ENCODE measurements around the gene SH3PXD2B.

SH3PXD2B gene

DNA sequence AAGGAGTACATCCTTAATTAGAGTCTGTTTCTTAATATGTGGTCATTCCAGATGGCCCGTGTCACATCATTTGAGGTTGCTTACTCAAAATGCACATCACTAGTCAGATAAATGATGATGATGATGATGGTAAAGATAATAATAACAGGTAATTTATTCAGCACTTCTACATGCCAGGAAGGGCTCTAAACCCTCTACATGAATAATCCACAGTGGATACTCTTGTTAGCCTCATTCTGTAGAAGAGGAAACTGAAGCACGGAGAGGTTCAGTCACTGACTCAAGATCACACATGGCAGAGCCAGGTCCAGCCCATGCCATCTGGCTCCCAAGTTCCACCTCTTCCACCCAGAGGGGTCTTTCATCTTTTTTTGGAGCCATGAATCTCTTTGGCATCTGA, 11.7 kb downstream of the SH3PXD2B start:
- DNase-seq (ENCODE audit: insufficient read length, low spot score) (no peak), FAIRE-seq (no peak)
- TF ChIP-seq, protein P1, sequence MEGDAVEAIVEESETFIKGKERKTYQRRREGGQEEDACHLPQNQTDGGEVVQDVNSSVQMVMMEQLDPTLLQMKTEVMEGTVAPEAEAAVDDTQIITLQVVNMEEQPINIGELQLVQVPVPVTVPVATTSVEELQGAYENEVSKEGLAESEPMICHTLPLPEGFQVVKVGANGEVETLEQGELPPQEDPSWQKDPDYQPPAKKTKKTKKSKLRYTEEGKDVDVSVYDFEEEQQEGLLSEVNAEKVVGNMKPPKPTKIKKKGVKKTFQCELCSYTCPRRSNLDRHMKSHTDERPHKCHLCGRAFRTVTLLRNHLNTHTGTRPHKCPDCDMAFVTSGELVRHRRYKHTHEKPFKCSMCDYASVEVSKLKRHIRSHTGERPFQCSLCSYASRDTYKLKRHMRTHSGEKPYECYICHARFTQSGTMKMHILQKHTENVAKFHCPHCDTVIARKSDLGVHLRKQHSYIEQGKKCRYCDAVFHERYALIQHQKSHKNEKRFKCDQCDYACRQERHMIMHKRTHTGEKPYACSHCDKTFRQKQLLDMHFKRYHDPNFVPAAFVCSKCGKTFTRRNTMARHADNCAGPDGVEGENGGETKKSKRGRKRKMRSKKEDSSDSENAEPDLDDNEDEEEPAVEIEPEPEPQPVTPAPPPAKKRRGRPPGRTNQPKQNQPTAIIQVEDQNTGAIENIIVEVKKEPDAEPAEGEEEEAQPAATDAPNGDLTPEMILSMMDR (IDR thresholded peaks at IDR 0.05; ENCODE audit: insufficient read depth, missing control alignments): no peak

DNA sequence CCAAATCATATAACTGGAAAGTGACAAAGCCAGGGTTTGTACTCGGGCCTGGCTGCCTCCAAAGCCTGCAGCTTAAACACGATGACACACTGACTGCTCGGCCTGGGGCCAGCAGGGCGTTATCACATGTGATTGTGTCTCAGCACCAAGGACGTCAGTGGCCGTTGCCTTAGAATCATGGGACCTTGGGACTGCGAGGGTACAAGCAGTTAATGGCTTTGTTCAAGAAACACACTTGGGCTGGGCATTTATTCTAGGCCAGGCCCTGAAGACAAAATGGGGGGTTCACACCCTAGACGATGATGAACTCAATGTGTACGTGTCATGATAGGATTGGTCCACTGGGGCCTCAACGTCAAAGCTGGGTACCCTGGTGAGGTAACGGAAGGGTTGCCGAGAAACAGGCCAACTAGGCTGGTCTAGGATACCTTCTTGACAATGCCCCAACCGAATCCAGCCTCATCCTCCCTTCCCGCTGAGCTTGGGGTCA, 13.0 kb downstream of the SH3PXD2B start:
- DNase-seq (ENCODE audit: insufficient read length, low spot score): no peak
- TF ChIP-seq, protein P1 (IDR thresholded peaks at IDR 0.05; ENCODE audit: insufficient read depth, missing control alignments): no peak
- FAIRE-seq: no peak

DNA sequence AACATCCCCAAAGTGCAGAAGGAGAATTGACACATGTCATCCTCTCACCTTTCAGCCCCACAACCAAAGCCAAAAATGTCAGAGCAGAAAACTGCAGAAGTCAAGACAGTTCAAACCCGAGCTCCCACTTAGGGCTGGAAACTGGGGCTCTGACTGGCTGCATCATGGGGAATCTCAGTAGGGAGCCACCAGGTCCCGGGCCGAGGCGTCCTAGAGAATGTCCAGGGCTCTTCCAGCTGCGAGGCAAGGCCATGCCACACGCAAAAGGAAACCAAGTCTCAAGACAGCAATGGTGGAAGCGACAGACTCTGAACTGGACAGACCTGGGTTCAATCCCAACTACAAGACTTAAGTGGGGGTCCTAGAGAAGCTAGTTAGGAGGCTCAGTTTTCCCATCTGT, 13.8 kb downstream of the SH3PXD2B start:
- FAIRE-seq (no peak), DNase-seq (ENCODE audit: insufficient read length, low spot score) (no peak)
- TF ChIP-seq, protein P1 (IDR thresholded peaks at IDR 0.05; ENCODE audit: insufficient read depth, missing control alignments): no peak

DNA sequence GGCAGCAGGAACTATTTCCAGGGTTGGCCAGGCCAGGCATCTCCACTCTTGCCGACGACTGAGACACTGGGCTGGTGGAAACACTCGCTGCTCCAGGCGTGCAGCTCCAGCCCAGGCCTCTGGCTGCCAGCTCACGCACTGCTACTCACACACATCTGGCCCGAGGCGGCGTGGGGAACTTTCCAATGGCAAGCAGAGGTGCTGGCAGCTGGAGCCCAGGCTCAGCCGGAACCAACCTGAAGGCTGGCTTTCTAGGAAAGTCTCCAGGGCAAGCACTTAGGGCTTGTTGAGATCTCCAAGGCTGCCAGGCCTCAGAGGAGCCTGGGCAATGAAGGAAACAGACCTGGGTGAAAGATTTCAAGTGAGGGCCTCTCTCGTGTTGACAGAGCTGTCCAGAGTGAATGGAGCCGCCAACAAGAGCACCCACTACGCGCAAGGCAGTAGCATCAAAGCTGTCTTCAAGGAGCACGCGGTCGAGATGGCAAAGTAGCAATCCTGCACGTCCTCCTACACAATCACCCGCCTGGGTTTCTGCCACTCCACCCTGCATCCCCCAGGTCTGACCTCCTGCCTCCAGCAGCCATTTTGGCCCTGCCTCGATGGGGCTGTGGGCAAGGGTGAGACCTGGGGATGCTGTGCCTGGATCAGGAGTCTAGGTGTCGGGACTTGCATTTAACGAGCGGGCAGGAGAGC, 14.4 kb downstream of the SH3PXD2B start:
- TF ChIP-seq, protein P1 (IDR thresholded peaks at IDR 0.05; ENCODE audit: insufficient read depth, missing control alignments): no peak
- DNase-seq (ENCODE audit: insufficient read length, low spot score) (no peak), FAIRE-seq (no peak)

DNA sequence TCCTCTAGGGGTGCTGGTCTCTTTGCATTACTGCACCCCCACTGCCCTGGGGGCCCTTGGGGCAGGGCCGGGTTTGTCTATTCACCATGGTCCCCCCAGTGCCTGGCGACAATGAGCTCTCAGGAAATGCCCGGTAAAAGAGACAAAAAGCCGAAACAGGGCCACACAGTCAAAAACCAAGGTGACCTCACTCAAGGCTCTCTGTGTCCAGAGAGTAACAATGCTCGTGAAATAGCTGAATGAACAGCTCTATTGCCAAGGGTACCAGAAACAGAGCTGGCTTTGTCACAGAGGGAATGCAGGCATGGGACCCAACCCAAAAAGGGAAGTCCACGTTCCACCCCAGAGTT, 16.0 kb downstream of the SH3PXD2B start:
- FAIRE-seq: no peak

DNA sequence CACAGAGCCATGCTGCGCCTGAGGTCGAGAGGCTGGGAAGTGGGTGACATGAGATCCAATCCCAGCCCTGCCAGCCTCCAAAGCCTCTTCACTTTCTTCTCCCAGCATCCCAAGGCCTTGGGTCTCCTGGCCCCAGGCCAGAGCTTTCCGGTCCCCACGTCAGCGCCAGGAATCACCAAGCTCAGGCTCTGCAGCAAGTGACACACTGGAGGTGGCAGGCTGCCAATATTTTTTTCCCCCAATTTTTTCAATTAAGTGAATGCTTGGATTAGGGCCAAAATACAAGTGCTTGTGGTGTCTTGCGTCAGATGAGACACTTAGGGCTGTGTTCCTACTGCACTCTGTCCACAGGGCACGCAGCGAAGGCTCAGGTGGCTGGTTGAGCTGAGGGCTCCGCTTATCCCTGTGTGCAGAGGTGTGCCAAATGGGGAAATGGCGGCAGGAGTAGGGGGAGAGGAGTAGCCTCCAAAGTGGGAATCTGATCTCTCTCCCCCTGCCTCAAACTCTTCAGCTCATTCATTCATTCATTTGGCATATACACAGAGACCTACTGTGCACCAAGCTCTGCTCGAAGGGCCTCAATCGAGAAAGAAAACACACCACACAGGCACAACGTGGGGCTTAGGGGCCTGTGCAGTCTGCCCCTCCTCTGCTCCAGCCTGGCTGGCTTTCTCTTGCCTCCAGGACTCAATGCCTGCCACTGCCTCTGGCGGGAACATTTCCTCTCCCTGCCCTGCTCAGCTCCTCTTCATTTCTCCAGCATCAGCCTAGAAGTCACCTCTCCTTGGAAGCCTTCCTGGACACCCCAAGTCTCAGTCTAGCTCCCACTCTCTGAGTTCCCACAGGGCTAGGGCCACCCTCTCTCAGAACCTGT, 16.6 kb downstream of the SH3PXD2B start:
- FAIRE-seq: no peak
- TF ChIP-seq, protein P1 (IDR thresholded peaks at IDR 0.05; ENCODE audit: insufficient read depth, missing control alignments): no peak
- DNase-seq (ENCODE audit: insufficient read length, low spot score): no peak

More for the DNA sequence above, 16.0 kb downstream of the SH3PXD2B start:
- no peak for DNase-seq (ENCODE audit: insufficient read length, low spot score)
- TF ChIP-seq, protein P1 (IDR thresholded peaks at IDR 0.05; ENCODE audit: insufficient read depth, missing control alignments): no peak
